ENCODE data around the gene PLPPR3.
"Not testable (repeated sequence)": the region's sequence is repeated elsewhere in the genome, so short reads cannot be mapped to it uniquely, and the experiment has no call there.

Gene PLPPR3

DNA sequence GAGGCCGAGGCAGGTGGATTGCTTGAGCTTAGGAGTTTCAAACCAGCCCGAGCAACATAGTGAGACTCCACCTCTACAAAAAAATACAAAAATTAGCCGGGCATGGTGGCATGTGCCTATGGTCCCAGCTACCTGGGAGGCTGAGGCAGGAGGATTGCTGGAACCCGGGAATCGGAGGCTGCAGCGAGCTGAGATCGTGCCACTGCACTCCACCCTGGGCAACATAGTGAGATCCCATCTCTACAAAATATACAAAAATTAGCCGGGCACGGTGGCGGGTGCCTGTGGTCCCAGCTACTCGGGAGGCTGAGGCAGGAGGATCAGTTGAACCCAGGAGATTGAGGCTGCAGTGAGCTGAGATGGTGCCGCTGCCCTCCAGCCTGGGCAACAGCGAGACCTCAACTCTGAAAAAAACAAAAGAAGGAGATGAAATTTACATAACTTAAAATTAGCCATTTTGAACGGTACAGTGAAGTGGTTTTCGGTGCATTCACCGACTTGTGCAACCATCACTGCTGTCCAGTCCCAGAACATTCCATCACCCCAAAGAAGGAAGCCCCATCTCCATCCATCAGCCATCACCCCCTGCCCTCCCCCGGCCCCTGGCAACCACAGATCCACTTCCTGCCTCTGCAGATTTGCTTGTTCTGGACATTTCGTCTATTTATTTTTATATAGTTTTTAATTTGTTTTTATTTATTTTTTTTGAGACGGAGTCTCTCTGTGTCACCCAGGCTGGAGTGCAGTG lies 4.3 kb upstream of the PLPPR3 start:
- Histone ChIP-seq H3K27me3 (ENCODE audit: control insufficient read depth in 2 of 2, insufficient read depth in 2 of 2, low read length in 2 of 2) (peaks cover 9 to 13% of the 10 kb centered on the region in 2 donors), H3K27ac (ENCODE audit: low read depth in 2 of 2, low read length in 2 of 2) (no peak overlapping the region), H3K4me1 (ENCODE audit: control insufficient read depth in 2 of 2, insufficient read depth in 2 of 2, low read length in 2 of 2) (peaks cover 0 to 2% of the 10 kb centered on the region in 2 donors), H3K4me3 (ENCODE audit: low read length in 2 of 2) (no peak overlapping the region), H3K9me3 (ENCODE audit: control insufficient read depth in 2 of 2, low read length in 2 of 2) (no peaks in the 10 kb centered on the region), H3K36me3 (ENCODE audit: control insufficient read depth in 2 of 2, insufficient read depth in 2 of 2, low read length in 2 of 2) (no peaks in the 10 kb centered on the region), H3K9ac (ENCODE audit: low read depth in 1 of 2, low read length in 2 of 2) (no peak overlapping the region)

DNA sequence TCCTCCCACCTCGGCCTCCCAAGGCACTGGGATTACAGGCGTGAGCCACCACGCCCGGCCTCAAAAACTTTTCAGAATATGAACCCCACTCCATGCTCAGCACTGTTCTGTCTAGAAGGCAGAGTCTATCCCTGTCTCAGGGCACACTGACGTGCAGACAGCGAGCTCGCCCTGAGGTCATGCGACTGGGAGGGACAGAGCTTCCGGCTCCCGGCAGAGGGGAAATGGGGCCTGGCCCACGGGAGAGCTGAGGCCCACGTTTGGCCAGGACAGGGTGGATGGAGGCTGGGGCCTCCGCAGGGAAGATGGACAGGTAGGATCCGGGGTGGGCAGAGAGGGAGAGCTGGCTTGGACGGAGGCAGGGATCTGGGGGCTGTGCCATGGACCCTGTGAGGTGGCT lies 3.1 kb upstream of the PLPPR3 start:
- no peaks in the 10 kb centered on the region for H3K9me3 ChIP-seq (ENCODE audit: control insufficient read depth in 2 of 2, low read length in 2 of 2)
- no peaks in the 10 kb centered on the region for H3K36me3 ChIP-seq (ENCODE audit: control insufficient read depth in 2 of 2, insufficient read depth in 2 of 2, low read length in 2 of 2)
- no peak overlapping the region for H3K4me3 ChIP-seq (ENCODE audit: low read length in 2 of 2)
- H3K27ac ChIP-seq (ENCODE audit: low read depth in 2 of 2, low read length in 2 of 2), result no peak overlapping the region
- H3K27me3 ChIP-seq (ENCODE audit: control insufficient read depth in 2 of 2, insufficient read depth in 2 of 2, low read length in 2 of 2), result peaks cover 6 to 7% of the 10 kb centered on the region in 2 donors
- peaks cover 0 to 2% of the 10 kb centered on the region in 2 donors for H3K4me1 ChIP-seq (ENCODE audit: control insufficient read depth in 2 of 2, insufficient read depth in 2 of 2, low read length in 2 of 2)
- no peak overlapping the region for H3K9ac ChIP-seq (ENCODE audit: low read depth in 1 of 2, low read length in 2 of 2)

DNA sequence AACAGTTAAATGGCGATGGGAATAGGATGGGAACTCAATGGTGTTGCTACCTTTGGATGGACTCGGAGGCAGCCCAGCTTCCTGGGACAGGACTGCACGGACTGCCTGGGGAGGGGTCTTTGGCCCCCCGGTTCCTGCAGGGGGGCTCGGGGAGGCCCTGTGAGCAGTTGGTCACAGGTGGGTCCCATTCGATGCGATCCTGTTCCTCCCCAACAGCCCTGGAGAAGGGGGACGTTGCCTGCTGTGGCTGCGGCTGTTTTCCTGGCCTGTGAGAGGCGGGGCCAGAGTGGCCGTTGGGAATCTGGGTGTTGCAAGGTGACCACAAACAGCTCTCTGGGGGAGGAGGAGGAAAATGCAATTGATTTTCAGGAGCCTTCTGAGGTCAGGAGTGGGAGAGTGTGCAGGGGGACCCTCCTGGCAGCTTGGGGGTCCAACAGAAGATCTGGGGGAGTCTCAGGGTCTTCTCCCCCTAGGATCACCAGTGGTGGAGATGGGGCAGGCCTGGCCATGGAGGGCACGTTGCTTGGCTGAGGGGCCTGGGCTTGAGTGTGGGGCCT lies 1.9 kb upstream of the PLPPR3 start:
- Histone ChIP-seq H3K27me3 (ENCODE audit: control insufficient read depth in 2 of 2, insufficient read depth in 2 of 2, low read length in 2 of 2) (peaks cover 2 to 7% of the 10 kb centered on the region in 2 donors), H3K4me3 (ENCODE audit: low read length in 2 of 2) (no peak overlapping the region), H3K4me1 (ENCODE audit: control insufficient read depth in 2 of 2, insufficient read depth in 2 of 2, low read length in 2 of 2) (peaks cover 0 to 2% of the 10 kb centered on the region in 2 donors), H3K9me3 (ENCODE audit: control insufficient read depth in 2 of 2, low read length in 2 of 2) (no peaks in the 10 kb centered on the region), H3K27ac (ENCODE audit: low read depth in 2 of 2, low read length in 2 of 2) (no peak overlapping the region), H3K36me3 (ENCODE audit: control insufficient read depth in 2 of 2, insufficient read depth in 2 of 2, low read length in 2 of 2) (no peaks in the 10 kb centered on the region), H3K9ac (ENCODE audit: low read depth in 1 of 2, low read length in 2 of 2) (no peak overlapping the region)

DNA sequence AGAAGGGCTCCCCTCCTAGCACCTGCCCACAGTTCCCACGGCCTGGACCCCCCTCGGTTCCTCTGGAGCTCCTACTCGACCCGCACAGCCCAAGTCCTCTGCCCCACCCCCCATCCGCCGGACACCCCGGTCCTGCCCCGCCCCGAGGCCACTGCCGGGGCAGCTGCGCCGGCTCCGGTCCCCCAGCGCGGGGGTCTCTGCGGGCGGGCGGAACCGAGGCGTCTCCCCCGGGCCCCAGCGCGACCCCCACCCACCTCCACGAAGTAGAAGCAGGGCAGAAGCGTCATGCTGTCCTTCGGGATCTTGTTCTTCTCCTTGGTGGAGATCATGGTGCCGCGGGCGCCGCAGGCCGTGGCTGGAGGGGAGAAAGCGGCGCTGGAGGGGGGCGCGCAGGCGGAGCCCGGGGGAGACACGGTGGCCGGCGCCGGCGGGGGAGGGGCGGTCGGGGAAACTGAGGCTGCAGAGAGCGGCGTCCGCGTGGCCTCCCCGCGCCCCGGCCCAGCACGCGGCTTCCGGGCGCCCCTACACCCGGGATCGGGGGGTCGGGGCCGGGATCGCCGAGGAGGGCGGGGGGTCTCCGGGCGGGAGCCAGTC lies 427 bp downstream of the PLPPR3 start:
- no peaks in the 10 kb centered on the region for H3K36me3 ChIP-seq (ENCODE audit: control insufficient read depth in 2 of 2, insufficient read depth in 2 of 2, low read length in 2 of 2)
- no peak overlapping the region for H3K4me3 ChIP-seq (ENCODE audit: low read length in 2 of 2)
- peaks cover 0 to 2% of the 10 kb centered on the region in 2 donors for H3K4me1 ChIP-seq (ENCODE audit: control insufficient read depth in 2 of 2, insufficient read depth in 2 of 2, low read length in 2 of 2)
- H3K9ac ChIP-seq (ENCODE audit: low read depth in 1 of 2, low read length in 2 of 2), result no peak overlapping the region
- no peaks in the 10 kb centered on the region for H3K9me3 ChIP-seq (ENCODE audit: control insufficient read depth in 2 of 2, low read length in 2 of 2)
- no peak overlapping the region for H3K27ac ChIP-seq (ENCODE audit: low read depth in 2 of 2, low read length in 2 of 2)
- peaks cover 2 to 5% of the 10 kb centered on the region in 2 donors for H3K27me3 ChIP-seq (ENCODE audit: control insufficient read depth in 2 of 2, insufficient read depth in 2 of 2, low read length in 2 of 2)

DNA sequence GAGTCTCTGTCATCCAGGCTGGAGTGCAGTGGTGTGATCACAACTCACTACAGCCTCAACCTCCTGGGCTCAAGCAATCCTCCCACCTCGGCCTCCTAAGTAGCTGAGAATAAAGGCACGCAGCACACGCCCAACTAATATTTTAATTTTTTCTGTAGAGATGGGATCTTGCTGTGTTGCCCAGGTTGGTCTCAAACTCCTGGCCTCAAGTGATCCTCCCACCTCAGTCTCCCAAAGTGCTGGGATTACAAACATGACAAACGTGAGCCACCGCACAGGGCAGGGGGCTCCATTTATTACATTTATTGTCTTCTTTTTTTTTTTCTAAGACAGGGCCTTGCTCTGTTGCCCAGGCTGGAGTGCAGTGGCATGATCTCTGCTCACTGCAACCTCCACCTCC lies 1.5 kb downstream of the PLPPR3 start:
- H3K27me3 ChIP-seq (ENCODE audit: control insufficient read depth in 2 of 2, insufficient read depth in 2 of 2, low read length in 2 of 2); H3K36me3 ChIP-seq (ENCODE audit: control insufficient read depth in 2 of 2, insufficient read depth in 2 of 2, low read length in 2 of 2); H3K9me3 ChIP-seq (ENCODE audit: control insufficient read depth in 2 of 2, low read length in 2 of 2); H3K9ac ChIP-seq (ENCODE audit: low read depth in 1 of 2, low read length in 2 of 2); H3K27ac ChIP-seq (ENCODE audit: low read depth in 2 of 2, low read length in 2 of 2); H3K4me1 ChIP-seq (ENCODE audit: control insufficient read depth in 2 of 2, insufficient read depth in 2 of 2, low read length in 2 of 2); H3K4me3 ChIP-seq (ENCODE audit: low read length in 2 of 2): not testable (repeated sequence)

DNA sequence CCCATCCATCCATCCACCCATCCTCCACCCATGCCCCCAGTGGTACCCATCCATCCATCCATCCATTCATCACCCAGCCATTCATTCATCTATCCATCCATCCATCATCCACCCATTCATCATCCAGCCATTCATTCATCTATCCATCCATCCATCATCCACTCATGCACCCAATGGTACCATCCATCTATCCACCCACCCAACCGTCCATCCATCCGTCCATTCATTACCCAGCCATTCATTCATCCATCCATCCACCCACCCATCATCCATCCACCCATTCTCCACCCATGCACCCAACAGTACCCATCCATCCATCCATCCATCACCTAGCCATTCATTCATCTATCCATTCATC lies 5.3 kb downstream of the PLPPR3 start:
- H3K4me3 ChIP-seq (ENCODE audit: low read length in 2 of 2), result no peak overlapping the region
- no peak overlapping the region for H3K9ac ChIP-seq (ENCODE audit: low read depth in 1 of 2, low read length in 2 of 2)
- H3K27me3 ChIP-seq (ENCODE audit: control insufficient read depth in 2 of 2, insufficient read depth in 2 of 2, low read length in 2 of 2), result no peaks in the 10 kb centered on the region
- peaks cover 5 to 6% of the 10 kb centered on the region in 2 donors for H3K36me3 ChIP-seq (ENCODE audit: control insufficient read depth in 2 of 2, insufficient read depth in 2 of 2, low read length in 2 of 2)
- H3K9me3 ChIP-seq (ENCODE audit: control insufficient read depth in 2 of 2, low read length in 2 of 2), result no peaks in the 10 kb centered on the region
- H3K4me1 ChIP-seq (ENCODE audit: control insufficient read depth in 2 of 2, insufficient read depth in 2 of 2, low read length in 2 of 2), result no peaks in the 10 kb centered on the region
- H3K27ac ChIP-seq (ENCODE audit: low read depth in 2 of 2, low read length in 2 of 2), result no peak overlapping the region

DNA sequence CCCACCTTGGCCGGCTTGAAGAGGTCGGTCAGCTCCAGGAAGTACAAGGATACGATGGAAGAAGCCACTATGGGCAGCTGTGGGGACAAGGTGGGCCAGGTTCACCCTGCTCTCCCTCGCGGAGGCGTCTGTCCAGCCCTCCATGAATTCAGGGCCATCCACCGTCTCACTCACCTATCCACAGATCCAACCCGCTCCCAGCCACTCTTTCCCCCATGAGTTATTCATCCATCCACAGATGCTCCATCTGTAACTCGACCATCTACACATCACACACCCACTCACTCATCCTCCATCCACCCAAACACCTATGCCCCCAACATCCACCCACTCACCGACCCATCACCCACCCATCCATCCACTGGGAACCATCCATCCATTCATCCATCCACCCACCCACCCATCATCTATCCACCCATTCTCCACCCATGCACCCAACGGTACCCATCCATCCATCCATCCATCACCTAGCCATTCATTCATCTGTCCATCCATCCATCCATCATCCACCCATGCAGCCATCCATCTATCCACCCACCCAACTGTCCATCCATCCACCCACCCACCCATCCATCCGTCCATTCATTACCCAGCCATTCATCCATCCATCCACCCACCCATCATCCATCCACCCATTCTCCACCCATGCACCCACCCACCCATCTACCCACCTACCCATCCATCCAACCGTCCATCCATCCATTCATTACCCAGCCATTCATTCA lies 5.8 kb downstream of the PLPPR3 start:
- H3K27me3 ChIP-seq (ENCODE audit: control insufficient read depth in 2 of 2, insufficient read depth in 2 of 2, low read length in 2 of 2), result no peaks in the 10 kb centered on the region
- no peak overlapping the region for H3K9ac ChIP-seq (ENCODE audit: low read depth in 1 of 2, low read length in 2 of 2)
- H3K36me3 ChIP-seq (ENCODE audit: control insufficient read depth in 2 of 2, insufficient read depth in 2 of 2, low read length in 2 of 2), result peaks cover 8 to 11% of the 10 kb centered on the region in 2 donors
- H3K4me1 ChIP-seq (ENCODE audit: control insufficient read depth in 2 of 2, insufficient read depth in 2 of 2, low read length in 2 of 2), result no peaks in the 10 kb centered on the region
- H3K9me3 ChIP-seq (ENCODE audit: control insufficient read depth in 2 of 2, low read length in 2 of 2), result no peaks in the 10 kb centered on the region
- H3K4me3 ChIP-seq (ENCODE audit: low read length in 2 of 2), result no peak overlapping the region
- no peak overlapping the region for H3K27ac ChIP-seq (ENCODE audit: low read depth in 2 of 2, low read length in 2 of 2)

DNA sequence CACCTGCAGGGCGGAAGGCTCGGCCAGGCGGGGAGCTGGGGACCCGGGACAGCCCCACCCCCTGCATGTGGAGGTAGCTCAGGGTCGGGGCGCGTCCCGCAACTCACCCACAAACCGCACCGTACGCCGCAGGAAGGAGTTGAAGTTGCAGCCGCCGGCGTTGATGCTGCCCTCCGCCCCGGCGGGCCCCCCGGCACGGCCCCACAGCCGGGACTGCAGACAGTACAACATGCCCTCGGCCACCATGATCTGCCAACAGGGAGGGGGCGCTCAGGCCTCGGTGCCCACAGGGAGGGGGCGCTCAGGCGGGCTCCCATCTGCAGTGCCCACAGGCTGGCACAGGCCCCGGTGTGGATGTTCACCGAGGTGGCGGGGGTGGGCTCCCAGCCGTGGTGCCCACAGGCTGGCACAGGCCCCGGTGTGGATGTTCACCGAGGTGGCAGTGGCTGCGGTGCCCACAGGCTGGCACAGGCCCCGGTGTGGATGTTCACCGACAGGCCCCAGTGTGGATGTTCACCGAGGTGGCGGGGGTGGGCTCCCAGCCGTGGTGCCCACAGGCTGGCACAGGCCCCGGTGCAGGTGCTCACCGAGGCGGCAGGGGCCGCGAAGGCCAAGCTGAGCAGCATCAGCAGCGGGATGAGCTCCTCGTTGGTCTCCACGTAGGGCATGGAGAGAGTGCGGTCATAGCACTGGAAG lies 6.5 kb downstream of the PLPPR3 start:
- Histone ChIP-seq H3K27ac (ENCODE audit: low read depth in 2 of 2, low read length in 2 of 2) (no peak overlapping the region), H3K36me3 (ENCODE audit: control insufficient read depth in 2 of 2, insufficient read depth in 2 of 2, low read length in 2 of 2) (peaks cover 15 to 18% of the 10 kb centered on the region in 2 donors), H3K27me3 (ENCODE audit: control insufficient read depth in 2 of 2, insufficient read depth in 2 of 2, low read length in 2 of 2) (no peaks in the 10 kb centered on the region), H3K9me3 (ENCODE audit: control insufficient read depth in 2 of 2, low read length in 2 of 2) (no peaks in the 10 kb centered on the region), H3K4me1 (ENCODE audit: control insufficient read depth in 2 of 2, insufficient read depth in 2 of 2, low read length in 2 of 2) (no peaks in the 10 kb centered on the region), H3K4me3 (ENCODE audit: low read length in 2 of 2) (no peak overlapping the region), H3K9ac (ENCODE audit: low read depth in 1 of 2, low read length in 2 of 2) (no peak overlapping the region)

DNA sequence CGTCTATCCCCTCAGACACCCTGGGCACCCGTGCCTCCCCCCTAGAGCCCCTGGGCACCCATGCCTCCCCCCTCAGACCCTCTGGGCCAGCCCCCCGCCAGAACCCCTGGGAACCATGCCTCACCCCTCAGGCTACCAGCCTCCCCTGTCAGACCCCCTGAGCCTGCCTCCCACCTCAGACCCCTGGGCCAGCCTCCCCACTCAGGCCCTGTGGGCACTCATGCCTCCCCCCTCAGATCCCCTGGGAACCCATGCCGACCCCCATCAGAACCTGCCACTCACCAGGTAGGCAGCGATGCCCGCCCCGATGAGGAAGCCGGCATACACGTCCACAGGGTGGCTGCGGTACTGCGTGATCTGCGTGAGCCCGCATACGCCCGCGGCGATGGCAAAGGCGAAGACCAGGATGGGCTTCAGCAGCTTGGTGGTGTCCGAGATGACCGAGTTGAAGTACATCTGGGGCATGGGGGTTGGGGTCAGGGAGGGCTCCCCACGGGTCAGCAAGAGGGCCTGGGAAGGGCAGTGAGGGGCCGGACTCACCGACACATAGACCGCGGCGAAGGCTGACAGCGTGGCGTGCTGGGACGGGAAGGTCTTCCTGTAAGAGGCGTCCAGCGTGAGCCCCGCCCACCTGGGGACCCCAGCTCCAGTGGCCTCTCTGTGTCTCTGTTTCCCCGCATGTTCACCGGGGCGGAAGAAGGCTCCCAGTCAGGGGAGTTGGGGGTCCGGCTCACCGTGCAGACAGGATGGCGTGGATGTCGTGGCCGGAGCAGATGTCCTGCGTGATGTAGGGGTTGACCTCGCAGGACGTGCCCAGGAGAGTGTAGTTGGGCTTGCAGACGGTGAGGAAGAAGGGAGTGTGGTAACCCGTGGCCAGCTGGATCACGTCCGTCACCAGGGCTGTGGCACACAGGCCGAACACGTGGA lies 7.3 kb downstream of the PLPPR3 start:
- no peak overlapping the region for H3K27ac ChIP-seq (ENCODE audit: low read depth in 2 of 2, low read length in 2 of 2)
- no peak overlapping the region for H3K4me3 ChIP-seq (ENCODE audit: low read length in 2 of 2)
- peaks cover 22 to 25% of the 10 kb centered on the region in 2 donors for H3K36me3 ChIP-seq (ENCODE audit: control insufficient read depth in 2 of 2, insufficient read depth in 2 of 2, low read length in 2 of 2)
- no peak overlapping the region for H3K9ac ChIP-seq (ENCODE audit: low read depth in 1 of 2, low read length in 2 of 2)
- no peaks in the 10 kb centered on the region for H3K4me1 ChIP-seq (ENCODE audit: control insufficient read depth in 2 of 2, insufficient read depth in 2 of 2, low read length in 2 of 2)
- H3K27me3 ChIP-seq (ENCODE audit: control insufficient read depth in 2 of 2, insufficient read depth in 2 of 2, low read length in 2 of 2), result no peaks in the 10 kb centered on the region
- H3K9me3 ChIP-seq (ENCODE audit: control insufficient read depth in 2 of 2, low read length in 2 of 2), result no peaks in the 10 kb centered on the region
